RWPE1 (cell line): ENCODE measurements around the gene RAB3GAP1.

Experiments
- CTCF ChIA-PET: fragments of 350-600 bp; sonication (Branson Sonifier 250); formaldehyde crosslinking; extraction: SDS; loops from one replicate; lab custom pipeline; 2021; lab: Yijun Ruan, JAX
- POLR2A ChIA-PET: fragments of 400-600 bp; formaldehyde crosslinking; extraction: SDS; loops from one replicate; lab custom pipeline; 2020; ENCODE audit warnings: antibody characterized with exemption; ENCODE audit not compliant: low non-redundant PET; lab: Yijun Ruan, JAX
- DNase-seq: peaks from one replicate; pipeline ENCODE4 v3.0.0; 2012; ENCODE audit warnings: low spot score
- H3K27ac ChIP-seq: fragments of 450-650 bp; 2 replicates; pipeline ENCODE4 v1.5.1; 2017
- TF ChIP-seq, protein P1 (sequence below): fragments of 450-650 bp; conservative IDR thresholded peaks from 2 replicates; pipeline ENCODE4 v1.5.1; 2017; ENCODE audit warnings: low read depth, mild to moderate bottlenecking

The RAB3GAP1 gene

DNA sequence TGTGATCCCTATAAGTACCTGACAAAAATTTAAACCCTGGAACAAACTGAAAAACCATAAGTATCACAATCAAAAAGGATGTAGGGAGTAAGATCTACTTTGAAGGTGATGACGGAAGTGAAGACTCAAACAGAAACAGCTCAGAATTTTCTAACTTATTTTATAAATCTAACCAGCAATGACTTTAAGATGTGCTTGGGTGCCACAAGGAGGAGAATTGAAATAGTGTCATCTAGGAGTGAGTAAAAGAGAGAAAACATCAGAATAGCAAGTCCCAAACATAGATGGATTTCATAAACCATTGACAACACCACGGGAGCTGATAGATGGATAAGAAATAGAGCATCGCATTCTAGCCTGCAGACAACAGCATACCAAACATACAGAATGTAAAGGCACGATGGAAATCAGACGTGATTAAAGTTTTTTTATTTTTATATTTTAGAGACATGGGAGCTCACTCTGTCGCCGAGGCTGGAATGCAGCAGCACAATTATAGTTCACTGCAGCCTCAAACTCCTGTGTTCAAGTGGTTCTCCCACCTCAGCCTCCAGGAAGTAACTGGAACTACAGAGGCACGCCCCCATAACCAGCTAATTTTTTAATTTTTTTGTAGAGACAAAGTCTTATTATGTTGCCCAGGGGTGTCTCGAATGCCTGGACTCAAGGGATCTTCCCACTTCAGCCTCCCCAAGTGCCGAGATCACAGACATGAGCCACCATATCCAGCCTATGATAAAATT lies 41.7 kb upstream of the RAB3GAP1 start:
- H3K27ac ChIP-seq = no peak overlapping the region
- no peak for DNase-seq
- TF ChIP-seq, protein P1, sequence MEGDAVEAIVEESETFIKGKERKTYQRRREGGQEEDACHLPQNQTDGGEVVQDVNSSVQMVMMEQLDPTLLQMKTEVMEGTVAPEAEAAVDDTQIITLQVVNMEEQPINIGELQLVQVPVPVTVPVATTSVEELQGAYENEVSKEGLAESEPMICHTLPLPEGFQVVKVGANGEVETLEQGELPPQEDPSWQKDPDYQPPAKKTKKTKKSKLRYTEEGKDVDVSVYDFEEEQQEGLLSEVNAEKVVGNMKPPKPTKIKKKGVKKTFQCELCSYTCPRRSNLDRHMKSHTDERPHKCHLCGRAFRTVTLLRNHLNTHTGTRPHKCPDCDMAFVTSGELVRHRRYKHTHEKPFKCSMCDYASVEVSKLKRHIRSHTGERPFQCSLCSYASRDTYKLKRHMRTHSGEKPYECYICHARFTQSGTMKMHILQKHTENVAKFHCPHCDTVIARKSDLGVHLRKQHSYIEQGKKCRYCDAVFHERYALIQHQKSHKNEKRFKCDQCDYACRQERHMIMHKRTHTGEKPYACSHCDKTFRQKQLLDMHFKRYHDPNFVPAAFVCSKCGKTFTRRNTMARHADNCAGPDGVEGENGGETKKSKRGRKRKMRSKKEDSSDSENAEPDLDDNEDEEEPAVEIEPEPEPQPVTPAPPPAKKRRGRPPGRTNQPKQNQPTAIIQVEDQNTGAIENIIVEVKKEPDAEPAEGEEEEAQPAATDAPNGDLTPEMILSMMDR = no peak
- POLR2A ChIA-PET = no interaction called here
- CTCF ChIA-PET = interaction anchor here (0.6 kb wide), 1 partner anchor 651 kb away, joined by 5 read pairs; no protein-coding TSS in a partner anchor

DNA sequence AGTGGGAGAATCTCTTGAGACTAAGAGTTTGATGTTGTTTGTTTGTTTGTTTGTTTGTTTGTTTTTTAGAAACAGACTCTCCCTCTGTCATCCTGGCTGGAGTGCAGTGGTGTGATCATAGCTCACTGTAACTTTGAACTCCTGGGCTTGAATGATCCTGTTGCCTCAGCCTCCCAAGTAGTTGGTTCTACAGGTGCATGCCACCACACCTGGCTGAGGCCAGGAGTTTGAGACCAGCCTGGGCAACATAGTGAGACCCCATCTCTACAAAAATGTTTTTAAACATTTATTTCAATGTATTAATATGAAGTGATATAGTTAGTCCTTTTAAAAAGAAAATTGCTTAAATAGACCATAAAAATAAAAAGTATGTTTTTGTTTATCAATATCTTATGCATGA lies 40.5 kb upstream of the RAB3GAP1 start:
- TF ChIP-seq, protein P1 = no peak
- H3K27ac ChIP-seq = no peak overlapping the region
- ChIA-PET CTCF (no interaction called here), POLR2A (no interaction called here)
- DNase-seq = no peak

DNA sequence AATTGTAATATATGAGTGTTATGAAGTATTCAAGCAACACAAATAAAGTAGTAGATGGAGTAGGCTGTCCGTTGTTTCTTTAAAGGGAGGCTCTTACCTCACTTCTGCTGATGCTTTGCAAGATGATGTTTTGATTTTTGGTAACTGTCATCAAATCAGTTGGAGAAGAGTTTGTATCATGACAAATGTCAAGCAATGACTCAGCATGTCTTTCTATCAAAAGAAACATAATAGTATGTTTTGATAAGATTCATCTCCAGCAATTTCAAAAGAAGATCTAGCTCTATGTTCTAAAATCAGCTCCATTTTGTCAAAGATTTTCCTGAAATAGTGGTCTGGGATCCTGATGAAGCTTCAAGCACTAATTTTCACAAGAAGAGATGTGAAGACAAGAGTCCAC lies 30.5 kb upstream of the RAB3GAP1 start:
- TF ChIP-seq, protein P1 = no peak
- no peak for DNase-seq
- CTCF ChIA-PET = interaction anchor here (1.5 kb wide), 1 partner anchor 17 kb away, joined by 4 read pairs; no protein-coding TSS in a partner anchor
- H3K27ac ChIP-seq = no peak overlapping the region
- POLR2A ChIA-PET = no interaction called here

DNA sequence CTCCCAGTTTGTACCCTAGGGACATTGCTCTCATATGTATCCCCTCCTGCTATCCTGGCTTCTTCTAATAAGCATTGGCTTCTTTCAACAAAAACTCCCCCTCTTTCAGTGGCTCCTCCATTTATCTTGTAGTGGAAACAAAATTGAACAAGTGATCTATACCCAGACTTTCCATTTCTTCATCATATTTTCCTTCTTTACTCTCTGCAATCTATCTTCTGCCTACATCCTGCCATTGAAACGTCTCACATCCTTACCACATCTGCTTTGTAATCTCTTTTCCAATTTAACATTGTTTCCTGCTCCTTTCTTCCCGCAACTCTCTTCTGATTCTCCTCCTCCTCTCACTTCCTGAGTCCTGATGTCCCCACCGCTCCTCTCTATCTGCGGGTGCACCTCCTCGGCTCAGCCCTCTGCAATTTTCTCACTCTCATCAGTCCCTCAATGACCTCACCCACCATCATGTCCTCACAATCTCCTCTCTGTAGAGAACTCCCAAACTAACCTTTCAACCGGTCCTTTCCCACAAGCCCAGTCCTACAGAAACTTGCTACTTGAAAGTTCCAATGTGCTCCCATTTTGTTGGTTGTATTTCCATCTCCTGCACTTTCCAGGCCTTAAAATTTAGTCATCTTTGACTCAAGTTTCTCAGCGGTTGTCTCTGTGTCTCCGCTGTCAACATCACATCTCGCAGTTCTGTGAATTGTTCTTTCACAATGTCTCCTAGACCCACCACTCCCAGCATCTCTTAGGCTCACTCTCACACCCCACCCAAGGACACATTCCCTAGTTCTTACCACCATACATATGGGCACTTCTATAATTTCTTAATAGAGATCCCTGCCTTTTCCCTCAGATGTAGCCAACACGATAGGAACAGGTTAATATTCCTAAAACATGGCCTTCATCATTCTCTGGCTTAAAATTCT lies 28.9 kb upstream of the RAB3GAP1 start:
- CTCF ChIA-PET = interaction anchor here (1.5 kb wide), 1 partner anchor 19 kb away, joined by 4 read pairs; no protein-coding TSS in a partner anchor
- POLR2A ChIA-PET = no interaction called here

DNA sequence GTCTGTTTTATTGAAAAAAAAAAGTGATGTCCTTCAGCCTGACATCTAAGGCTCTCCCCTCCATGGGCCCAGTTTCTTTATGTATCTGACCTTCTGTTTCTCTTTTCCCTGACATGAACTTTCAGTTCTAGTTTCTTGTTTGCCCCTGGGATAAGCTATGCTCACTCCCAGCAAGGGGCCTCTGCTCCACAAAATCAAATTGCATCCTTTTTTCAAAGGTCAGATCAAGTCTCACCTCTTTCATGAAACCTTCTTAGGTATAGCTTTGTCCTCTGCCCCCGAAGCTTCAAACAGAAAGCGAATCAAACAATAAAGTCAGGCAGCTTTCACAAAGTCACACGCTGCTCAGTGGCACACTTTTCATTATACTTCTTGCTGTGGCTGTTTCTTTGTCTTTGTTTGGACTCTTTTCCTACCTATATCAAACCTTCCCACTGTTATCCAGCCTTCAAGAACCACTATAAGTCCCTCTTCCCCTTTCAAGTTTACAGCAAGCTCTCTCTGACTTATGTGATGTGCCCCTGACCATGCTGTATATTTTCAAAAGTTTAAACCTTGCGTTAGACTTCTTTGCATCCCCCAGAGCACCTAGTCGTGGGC lies 28.1 kb upstream of the RAB3GAP1 start:
- no peak for DNase-seq
- H3K27ac ChIP-seq = no peak overlapping the region
- TF ChIP-seq, protein P1 = no peak
- POLR2A ChIA-PET = no interaction called here
- CTCF ChIA-PET = no interaction called here

More for the DNA sequence above, 28.9 kb upstream of the RAB3GAP1 start:
- H3K27ac ChIP-seq = no peak overlapping the region
- no peak for DNase-seq
- TF ChIP-seq, protein P1 = no peak
